BE2C (cell line): Measurements from ENCODE around the gene DMWD.

Experiments
- DNase-seq: peaks from one replicate; pipeline ENCODE4 v3.0.0-alpha.2; 2020
- H3K27me3 ChIP-seq: fragments of 250-450 bp; sonication (Bioruptor Pico); 2 replicates; pipeline ENCODE4 v1.5.1; 2020; ENCODE audit warnings: mild to moderate bottlenecking
- H3K36me3 ChIP-seq: fragments of 250-450 bp; sonication (Bioruptor Pico); 2 replicates; pipeline ENCODE4 v1.5.1; 2020; ENCODE audit warnings: mild to moderate bottlenecking
- H3K4me1 ChIP-seq: fragments of 250-450 bp; sonication (Bioruptor Pico); 2 replicates; pipeline ENCODE4 v1.5.1; 2020
- H3K4me3 ChIP-seq: 2 replicates; pipeline ENCODE4 v1.5.1; 2011; ENCODE audit warnings: low read depth, low read length
- H3K9me3 ChIP-seq: fragments of 250-450 bp; sonication (Bioruptor Pico); 2 replicates; pipeline ENCODE4 v1.5.1; 2020
- TF ChIP-seq, protein P1 (sequence below): IDR thresholded peaks from 2 replicates; pipeline ENCODE4 v1.5.1; 2012; ENCODE audit warnings: mild to moderate bottlenecking, low read depth, low read length

DMWD gene

DNA sequence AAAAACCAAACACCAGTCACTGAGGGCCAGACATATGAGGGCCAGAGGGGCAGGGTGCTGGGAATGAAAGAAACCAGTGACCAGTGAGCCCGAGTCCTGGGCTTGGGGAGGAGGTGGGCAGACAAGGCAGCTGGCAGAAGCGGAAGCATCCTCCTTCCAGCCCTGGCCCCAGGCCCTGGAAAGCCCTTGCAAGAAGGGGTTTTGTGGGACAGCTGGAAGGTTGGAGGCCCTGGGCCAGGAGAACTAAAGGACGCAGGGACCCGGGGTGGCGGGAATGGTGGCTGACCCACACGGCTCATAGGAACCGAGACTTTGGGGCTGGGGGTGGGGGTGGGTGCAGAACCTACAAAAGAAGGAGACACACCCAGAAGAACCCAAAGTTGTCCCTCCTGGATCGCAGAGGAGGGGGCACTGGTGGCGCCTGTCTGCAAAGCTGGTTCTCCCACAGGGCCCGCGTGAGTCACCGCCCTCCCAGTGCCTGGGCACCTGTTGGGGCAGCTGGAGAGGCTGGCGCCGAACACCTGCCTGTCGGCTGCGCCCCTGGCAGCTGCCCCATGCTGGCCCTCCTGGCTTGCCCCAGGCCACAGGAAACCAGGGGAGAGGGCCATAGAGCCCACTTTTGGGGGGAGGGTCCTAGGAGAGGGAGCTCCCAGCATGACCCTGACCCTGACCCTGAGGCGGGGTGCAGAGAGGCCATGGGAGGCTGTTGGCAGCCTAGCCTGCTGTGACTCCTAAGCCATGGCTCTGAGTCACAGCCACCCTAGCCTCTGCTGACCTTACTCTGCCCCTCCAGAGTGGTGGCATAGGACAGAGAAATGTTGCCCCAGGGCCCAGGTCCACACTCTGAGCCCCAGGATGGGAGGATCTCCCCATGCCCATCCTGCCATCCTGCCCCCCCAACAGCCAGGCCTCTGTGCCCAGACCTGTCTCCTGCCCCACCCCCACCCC lies 11.2 kb downstream of the DMWD start:
- Histone ChIP-seq H3K4me3 (no peak overlapping the region), H3K27me3 (no peaks in the 10 kb centered on the region), H3K9me3 (no peaks in the 10 kb centered on the region), H3K36me3 (peaks cover 28% of the 10 kb centered on the region), H3K4me1 (peaks cover 14% of the 10 kb centered on the region)
- TF ChIP-seq, protein P1, sequence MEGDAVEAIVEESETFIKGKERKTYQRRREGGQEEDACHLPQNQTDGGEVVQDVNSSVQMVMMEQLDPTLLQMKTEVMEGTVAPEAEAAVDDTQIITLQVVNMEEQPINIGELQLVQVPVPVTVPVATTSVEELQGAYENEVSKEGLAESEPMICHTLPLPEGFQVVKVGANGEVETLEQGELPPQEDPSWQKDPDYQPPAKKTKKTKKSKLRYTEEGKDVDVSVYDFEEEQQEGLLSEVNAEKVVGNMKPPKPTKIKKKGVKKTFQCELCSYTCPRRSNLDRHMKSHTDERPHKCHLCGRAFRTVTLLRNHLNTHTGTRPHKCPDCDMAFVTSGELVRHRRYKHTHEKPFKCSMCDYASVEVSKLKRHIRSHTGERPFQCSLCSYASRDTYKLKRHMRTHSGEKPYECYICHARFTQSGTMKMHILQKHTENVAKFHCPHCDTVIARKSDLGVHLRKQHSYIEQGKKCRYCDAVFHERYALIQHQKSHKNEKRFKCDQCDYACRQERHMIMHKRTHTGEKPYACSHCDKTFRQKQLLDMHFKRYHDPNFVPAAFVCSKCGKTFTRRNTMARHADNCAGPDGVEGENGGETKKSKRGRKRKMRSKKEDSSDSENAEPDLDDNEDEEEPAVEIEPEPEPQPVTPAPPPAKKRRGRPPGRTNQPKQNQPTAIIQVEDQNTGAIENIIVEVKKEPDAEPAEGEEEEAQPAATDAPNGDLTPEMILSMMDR, result no peak
- DNase-seq, result peak; percentile 79

- DNase-seq, result no peak
- no peaks in the 10 kb centered on the region for H3K27me3 ChIP-seq
These were observed 12.0 kb downstream of the DMWD start for GRCh38 chr19:45780448-45781213.

DNA sequence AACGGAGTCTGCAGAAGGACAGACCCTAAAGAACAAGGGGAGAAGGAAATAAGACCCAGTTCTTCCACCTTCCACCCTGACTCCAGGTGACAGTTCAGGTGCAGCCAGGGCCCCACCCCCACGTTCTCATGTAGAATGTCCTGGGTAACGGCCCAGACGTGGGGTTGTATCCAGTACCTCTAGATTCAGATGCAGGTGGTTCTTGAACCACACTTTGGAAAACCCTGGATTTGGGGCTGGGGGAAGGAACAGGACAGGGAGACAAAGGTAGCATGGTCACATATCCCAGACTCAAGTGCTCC lies 12.5 kb downstream of the DMWD start:
- Histone ChIP-seq H3K4me3 (no peak overlapping the region), H3K4me1 (peaks cover 14% of the 10 kb centered on the region), H3K36me3 (peaks cover 18% of the 10 kb centered on the region), H3K27me3 (no peaks in the 10 kb centered on the region), H3K9me3 (no peaks in the 10 kb centered on the region)
- DNase-seq, result no peak
- TF ChIP-seq, protein P1, result no peak

More at GRCh38 chr19:45780448-45781213, 12.0 kb downstream of the DMWD start:
- Histone ChIP-seq H3K4me3 (no peak overlapping the region), H3K36me3 (peaks cover 19% of the 10 kb centered on the region), H3K9me3 (no peaks in the 10 kb centered on the region), H3K4me1 (peaks cover 14% of the 10 kb centered on the region)
- TF ChIP-seq, protein P1, result no peak

DNA sequence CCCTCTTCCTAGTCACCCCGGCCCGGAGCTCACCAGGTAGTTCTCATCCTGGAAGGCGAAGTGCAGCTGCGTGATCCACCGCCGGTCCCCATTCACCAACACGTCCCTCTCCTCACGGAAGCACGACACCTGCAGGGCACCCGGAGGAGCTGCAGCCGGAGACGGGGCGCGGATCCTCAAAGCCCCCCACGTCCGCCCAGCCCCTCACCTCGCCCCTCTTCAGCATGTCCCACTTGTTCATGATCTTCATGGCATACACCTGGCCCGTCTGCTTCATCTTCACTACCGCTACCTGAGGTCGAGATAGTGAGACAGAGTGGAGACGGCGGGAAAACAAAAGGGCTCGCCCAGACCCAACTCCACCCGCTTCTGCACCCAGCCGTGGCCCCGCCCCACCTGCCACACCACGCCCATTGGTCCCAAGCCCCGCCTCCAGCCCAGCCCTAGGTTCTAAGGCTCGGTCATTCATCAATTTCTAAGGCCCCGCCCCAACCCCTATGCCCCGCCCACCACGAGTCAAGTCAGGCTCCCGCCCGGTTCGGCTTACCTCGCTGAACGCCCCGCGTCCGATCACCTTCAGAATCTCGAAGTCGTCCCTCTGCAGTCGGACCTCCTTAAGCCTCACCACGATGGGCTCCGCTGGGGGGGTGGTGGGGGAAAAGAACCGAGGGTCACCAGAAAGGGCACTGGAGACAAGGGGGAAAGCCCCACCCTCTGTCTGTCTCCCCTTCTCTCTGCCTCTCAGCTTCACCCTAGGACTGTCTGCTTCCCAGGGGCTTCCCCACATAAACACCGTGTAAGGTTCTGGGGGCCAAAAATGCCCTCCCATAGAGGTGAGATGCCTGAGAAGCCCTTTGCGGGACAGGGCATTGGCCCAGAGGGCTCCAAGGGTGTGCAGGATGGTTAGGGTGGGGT lies 13.2 kb downstream of the DMWD start:
- Histone ChIP-seq H3K4me3 (peak overlapping the region; percentile 40), H3K9me3 (no peaks in the 10 kb centered on the region), H3K4me1 (peaks cover 14% of the 10 kb centered on the region), H3K36me3 (peaks cover 13% of the 10 kb centered on the region), H3K27me3 (no peaks in the 10 kb centered on the region)
- DNase-seq, result peak; percentile 96
- TF ChIP-seq, protein P1, result peak; percentile 73

DNA sequence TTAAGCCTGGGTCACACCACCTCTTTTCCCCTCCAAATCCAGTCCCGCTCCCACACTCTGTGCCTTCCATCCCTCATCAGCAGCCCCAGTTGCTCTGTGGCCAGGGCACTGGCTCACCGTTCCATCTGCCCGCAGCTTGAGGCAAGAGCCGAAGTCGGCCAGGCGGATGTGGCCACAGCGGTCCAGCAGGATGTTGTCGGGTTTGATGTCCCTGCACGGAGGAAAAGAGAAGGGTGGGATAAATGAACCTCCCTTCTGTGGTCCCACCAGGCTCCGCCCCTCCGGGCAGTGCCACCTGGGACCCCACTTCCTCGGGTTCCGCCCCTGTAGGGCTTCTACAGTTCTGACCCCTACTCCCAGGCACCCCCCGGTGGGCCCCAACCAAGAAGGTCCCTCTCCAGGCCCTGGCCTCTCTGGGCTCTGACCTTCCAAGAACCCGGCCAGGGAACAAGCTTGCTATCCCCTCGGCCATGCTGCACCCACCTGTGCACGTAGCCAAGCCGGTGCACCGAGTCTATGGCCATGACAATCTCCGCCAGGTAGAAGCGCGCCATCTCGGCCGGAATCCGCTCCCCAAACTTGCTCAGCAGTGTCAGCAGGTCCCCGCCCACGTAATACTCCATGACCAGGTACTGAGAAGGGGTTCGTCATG lies 14.5 kb downstream of the DMWD start:
- TF ChIP-seq, protein P1, result no peak
- H3K4me3 ChIP-seq, result no peak overlapping the region
- no peaks in the 10 kb centered on the region for H3K27me3 ChIP-seq
- H3K4me1 ChIP-seq, result peaks cover 14% of the 10 kb centered on the region
- no peak for DNase-seq
- no peaks in the 10 kb centered on the region for H3K9me3 ChIP-seq
- peaks cover 13% of the 10 kb centered on the region for H3K36me3 ChIP-seq
